Stimulated activated CD8-positive, alpha-beta memory T cell treated with anti-CD3 and anti-CD28 coated beads, Interleukin-4, amount 100 ng/mL, for 24 hours (primary cell): ENCODE data around the gene PRDM15.

Source experiments
- DNase-seq: peaks from one replicate; pipeline ENCODE4 v3.0.0-alpha.2; 2020; ENCODE audit warnings: low read depth

The PRDM15 gene

DNA sequence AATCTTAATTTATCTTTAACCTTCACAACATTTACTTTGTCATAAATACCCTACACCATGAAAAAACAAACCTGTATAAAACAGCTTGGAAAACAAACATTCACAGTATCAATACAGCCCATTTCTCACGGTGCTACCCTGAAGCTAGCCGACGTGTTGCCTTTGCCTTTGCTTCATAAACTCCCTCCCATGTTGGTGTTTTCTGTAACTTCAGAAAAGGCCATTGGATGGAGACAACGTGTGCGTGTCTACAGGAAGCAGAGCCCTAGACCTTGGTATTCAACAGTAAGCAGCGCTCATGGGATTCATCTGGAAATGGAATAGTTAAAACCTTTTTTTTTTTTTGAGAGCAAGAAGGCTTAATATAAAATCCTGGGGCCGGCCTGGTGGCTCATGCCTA is 7.2 kb upstream of the PRDM15 start:
- no peak for DNase-seq

GRCh38 chr21:41885341-41886024 is 6.3 kb upstream of the PRDM15 start:
- DNase-seq: no peak

DNA sequence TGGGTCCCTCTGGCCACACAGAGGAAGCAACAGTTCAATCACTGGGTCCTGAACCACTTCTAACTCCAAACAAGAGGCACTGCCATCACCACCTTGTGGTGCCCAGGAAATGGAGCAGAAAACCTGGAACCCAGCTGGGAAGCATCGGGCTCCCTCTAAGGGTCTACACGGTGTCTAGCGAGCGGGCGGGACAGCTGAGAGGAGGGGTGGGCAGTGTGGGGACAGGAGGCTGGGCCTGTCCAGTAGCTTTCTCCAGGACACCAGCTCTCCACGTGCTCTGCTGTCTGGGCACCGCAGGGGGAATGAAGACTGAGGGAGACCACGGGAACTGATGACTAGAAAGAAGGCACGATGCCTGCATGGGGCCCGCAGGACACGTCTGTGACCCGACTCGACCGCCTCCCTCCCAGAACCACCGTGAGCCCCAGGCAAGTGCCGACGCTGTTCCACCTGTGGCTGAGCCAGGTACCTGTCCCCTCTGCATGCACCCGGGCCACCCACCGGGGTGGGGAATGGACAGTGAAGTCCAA is 5.4 kb upstream of the PRDM15 start:
- DNase-seq: no peak

DNA sequence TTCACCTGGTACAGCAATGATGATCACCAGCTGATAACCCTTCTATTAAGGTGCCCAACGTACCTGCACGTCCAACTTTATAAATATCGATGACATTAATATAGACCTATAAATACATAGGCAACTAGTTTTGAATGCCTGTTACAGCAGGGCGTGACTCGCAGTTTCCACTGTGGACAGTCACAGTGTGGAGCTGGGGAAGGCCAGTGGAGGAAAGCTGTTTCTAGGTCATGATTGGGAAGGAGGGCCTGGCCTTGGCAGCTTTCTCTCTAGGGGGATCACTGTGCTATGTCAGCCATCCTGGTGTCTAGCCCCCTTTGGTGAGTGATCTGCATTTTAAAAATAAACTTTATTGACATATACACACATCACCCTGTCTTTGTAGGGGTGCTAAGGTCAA is 4.4 kb upstream of the PRDM15 start:
- DNase-seq: no peak

DNA sequence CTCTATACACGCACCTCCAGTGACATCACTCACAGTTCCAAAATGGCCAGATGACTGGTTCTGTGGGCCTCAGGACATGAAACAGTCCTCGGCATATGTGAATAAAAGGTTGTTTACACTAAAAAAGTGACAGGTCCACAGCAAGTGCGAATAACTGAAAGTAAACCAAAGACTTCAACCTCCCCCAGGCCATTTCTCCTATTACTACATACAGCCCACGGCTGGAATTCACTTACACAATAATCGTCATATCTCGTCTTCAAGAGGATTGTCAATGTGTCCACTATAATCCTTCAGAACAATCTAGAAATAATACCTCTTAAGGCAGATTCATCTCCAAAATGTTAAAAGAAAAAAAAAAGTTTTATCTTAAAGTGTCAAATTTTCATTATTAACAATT is 1.9 kb upstream of the PRDM15 start:
- no peak for DNase-seq

- no peak for DNase-seq
These were observed 1.0 kb upstream of the PRDM15 start for GRCh38 chr21:41880153-41880552.

DNA sequence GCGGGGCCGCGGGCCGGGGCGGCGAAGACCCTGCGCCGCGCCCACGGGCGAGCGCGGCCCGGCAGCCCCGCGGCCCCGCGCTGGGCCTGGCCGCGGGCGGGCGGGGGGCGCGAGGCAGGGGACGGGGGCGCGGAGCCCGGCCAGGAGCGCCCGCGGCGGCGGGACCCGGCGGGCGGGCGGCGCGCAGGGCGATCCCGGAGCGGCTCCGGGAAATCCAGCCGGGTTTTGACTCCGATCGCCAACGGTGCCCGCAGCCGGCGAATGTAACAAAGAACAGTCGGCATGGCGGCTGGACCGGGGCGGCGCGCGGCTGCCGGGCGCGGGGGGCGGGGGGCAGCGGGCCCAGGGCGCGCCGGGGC is 334 bp downstream of the PRDM15 start:
- DNase-seq: peak; percentile 71

DNA sequence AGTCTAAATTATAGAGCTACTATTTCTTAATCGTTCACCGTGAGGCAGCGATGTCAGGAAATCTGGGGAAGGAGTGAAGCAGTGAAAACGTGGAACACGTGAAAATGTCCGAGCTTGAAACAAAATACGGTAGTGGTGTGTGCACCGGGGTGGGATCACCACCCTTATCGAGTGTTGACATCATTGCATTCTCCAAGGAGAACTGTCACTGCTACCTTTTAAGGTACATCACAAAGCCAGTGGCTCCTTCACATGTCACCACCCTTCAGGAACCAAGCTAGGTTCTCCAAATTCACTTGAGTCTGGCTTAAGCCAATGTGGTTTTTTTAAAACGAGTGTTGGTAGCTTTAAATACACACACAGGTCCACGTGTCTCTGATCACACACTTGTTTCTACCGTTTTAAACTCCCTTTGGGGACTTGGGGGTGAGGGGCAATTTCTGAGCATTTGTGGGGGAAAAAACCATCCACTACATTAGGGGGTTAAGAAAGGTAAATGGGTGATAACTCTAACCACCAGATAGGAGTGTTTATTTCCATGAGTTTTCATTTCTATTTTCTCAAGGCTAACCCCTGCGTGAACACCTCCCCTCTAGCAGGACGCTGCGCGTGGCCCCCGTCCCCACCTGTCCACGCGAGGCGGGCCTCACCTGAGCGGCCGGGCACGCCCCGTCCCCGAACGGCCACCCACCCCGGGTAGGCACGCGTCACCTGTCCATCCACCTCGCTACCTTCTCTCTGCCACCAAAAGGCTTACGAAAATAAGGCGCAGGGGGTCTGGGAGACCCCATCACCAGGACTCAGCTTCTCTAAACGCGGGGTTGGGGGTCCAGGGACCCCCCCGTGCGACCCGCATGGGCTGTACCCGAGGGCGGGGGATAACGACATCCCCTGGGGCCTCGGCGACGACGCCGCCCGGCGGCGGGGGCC is 978 bp downstream of the PRDM15 start:
- DNase-seq: no peak

DNA sequence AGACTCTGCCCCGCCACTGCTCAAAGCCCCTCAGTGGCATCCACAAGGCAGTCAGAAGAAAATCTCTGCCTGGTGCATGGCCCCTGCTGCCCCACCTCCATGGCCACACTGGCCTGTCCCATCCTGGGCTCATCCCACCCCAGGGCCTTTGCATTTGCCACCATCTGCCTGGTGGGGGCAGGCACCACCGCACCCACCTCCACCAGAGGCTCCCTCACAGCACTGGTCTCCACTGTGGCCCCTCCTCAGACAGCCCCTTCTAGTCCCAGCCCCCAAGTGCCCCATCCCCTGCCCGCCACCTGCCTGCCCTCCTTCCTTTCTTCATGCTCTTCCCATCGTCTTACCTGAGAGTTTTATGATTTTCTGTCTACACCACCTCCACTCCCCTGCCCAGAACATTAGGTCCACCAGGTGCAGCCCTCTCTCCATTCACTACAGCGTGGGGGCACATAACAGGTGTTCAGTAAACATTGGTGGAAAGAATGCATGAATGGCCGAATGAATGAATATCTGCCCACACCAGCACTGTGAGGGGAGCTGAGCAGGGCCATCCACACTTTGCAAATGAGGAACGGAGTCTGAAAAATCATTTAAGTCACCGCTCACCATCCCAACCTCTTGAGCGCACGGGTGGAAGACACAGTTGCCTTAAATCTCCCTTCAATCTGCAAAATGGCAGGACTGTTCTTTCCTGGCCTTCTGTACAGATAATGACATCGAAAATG is 2.1 kb downstream of the PRDM15 start:
- no peak for DNase-seq

- no peak for DNase-seq
These were observed 2.7 kb downstream of the PRDM15 start for GRCh38 chr21:41876396-41876795.

DNA sequence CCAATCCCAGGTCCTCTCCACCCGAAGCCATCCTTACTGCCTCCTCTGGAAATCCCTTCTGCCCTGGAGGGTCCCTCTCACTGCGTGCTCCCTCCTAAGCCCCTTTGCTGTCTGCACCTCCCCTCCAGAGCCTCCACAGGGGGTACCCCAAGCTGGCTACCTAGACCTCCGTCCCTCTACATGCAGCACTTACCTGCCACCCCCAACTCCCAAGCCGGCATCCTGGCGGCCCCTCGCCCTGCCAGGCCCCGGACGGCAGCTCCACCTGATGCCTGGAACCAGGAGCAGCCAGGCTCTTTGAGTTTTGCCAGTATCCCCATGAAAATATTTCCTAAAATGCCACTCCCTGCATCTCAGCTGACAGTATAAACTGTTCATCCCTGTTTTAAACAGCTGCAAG is 4.1 kb downstream of the PRDM15 start:
- DNase-seq: no peak

DNA sequence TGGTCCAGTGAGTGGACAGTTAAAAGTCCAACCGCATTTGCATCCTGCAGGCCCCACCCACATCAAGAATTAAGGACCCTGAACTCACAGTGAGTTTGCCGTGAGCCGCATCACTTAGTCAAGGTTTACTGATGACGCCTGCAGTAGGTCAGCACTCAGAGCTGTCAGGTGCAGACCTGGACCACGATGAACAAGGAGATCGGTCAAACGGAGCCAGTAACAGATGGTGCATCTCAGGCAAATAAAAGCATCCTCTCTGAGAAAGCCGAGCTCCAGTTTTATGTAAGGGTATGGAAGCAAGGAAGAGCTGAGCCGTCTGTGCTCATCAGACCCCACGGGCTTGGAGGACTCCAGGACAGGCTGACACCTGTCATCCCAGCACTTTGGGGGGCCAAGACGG is 4.5 kb downstream of the PRDM15 start:
- DNase-seq: no peak

- DNase-seq: no peak
These were observed 5.7 kb downstream of the PRDM15 start for GRCh38 chr21:41873426-41873825.

DNA sequence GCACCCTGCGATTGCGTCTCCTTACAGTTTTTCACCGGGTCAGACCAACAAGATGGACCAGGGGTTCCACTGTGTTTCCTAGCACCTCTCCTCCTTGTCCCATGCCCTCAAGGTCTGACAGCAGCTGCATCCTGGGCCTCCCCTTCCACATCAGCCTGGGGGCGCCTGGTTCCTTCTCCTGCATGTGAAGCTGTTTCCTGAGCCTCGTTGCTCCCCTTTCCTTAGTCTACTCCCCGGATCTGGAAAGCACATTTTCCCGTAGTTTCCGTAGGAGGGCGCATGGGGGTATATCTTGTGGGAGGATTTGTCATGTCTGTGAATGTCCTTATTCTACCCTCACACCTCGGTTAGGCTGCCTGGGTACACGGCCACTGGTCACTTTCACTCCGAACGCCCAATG is 6.1 kb downstream of the PRDM15 start:
- no peak for DNase-seq

GRCh38 chr21:41871293-41872030 is 7.7 kb downstream of the PRDM15 start:
- DNase-seq: no peak

DNA sequence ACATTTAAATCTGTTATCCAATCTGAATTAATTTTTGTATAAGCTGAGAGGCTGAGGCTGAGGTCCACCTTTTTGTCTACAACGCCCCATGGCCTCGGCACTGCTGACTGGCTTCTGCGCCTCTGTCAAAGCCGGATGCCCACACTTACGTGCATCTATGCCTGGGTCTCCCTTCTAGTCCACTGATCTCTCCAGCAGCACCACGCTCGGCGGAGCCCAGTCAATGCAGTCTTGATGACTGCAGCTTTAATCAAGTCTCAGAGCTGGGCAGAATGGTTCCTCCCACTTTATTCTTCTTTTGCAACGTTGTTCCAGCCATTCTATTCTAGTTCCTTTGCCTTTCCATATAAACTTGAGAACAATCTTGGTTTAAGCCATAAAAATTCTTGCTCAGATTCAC is 9.4 kb downstream of the PRDM15 start:
- DNase-seq: no peak

DNA sequence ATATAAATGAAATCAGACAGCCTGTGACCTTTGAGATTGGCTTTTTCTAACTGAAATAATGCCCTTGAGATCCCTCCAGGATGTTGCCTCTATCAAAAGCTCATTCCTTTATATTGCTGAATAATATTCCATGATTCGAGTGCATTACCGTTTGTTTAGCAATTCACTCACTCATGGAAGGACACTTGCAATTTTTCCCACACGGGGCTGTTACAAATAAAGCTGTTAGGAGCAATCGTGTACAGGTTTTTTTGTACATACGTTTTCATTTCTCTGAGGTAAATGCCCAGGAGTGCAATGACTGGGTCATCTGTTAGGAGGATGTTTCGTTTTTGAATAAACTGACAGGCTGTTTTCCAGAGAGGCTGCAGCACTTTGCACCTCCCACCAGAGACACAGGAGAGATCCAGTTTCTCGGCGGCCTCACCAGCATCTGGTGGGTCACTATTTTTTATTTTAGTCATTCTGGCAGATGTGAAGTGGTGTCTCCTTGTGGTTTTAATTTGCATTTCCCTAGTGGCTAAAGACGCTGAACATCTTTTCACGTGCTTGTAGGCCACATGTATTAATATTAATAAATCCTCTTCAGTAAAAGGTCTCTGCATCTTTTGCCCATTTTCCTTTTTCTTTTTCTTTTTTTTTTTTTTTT is 11.0 kb downstream of the PRDM15 start:
- no peak for DNase-seq

GRCh38 chr21:41867313-41867712 is 11.8 kb downstream of the PRDM15 start:
- no peak for DNase-seq

DNA sequence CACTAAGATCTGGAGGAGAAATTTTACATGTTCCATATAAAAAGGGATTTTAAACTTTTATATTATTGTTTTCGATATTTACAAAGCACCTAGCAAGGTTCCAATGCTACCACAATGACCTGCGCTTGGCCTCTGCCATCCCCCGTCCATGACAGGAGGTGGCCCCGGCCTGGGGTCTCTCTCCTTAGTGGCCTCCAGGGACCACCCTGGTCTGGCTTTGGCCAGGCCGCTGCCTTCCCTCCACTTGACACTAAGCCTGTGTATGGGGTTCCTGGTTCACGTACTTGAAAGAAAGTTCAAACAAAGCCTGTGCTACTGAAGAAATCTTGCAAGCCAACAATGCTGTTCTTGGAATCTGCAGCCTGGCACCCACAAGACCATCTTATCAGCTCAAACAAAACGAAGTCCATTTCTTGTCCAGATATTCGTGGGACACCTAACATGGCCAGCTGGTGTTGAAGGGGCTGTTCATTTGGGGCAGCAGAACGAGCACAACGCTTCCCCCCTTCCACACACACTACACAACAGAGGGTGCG is 12.8 kb downstream of the PRDM15 start:
- no peak for DNase-seq

GRCh38 chr21:41865002-41865777 is 14.0 kb downstream of the PRDM15 start:
- DNase-seq: no peak
